HCT116 (cell line): ENCODE measurements around the gene CHCHD3.

Source experiments
- CEBPB ChIP-seq: IDR thresholded peaks from 2 replicates; pipeline ENCODE4 v1.6.1; 2012; ENCODE audit warnings: low read depth
- EZH2phosphoT487 ChIP-seq: fragments of 200-600 bp; IDR thresholded peaks from 2 replicates; pipeline ENCODE4 v1.6.1; 2018; ENCODE audit warnings: antibody characterized with exemption, borderline replicate concordance
- MAX ChIP-seq: IDR thresholded peaks from 2 replicates; pipeline ENCODE4 v1.6.1; 2012
- POLR2AphosphoS5 ChIP-seq: IDR thresholded peaks from 2 replicates; pipeline ENCODE4 v1.6.1; 2011; ENCODE audit warnings: mild to moderate bottlenecking, low read depth, low read length, moderate library complexity

- TF ChIP-seq EZH2phosphoT487 (no peak), MAX (no peak), POLR2AphosphoS5 (no peak), CEBPB (no peak)
These were observed 90.0 kb downstream of the CHCHD3 start for GRCh38 chr7:132991615-132992587.
